H1 (cell line): ENCODE data around the gene PCDHGB7. TPM values are rescaled to one million over a fixed set of nuclear protein-coding genes. Genes with fewer than 3 reads are reported as not detected.

Source experiments
- CHD7 ChIP-seq: fragments of 300-600 bp; sonication (generic); IDR thresholded peaks from 2 replicates; pipeline ENCODE4 v1.7.1; 2012; ENCODE audit warnings: low read length, moderate library complexity, mild to moderate bottlenecking, inconsistent platforms; ENCODE audit not compliant: insufficient replicate concordance
- GABPA ChIP-seq: IDR thresholded peaks from 2 replicates; pipeline ENCODE4 v1.6.1; 2011; ENCODE audit warnings: mild to moderate bottlenecking, low read length, moderate library complexity, borderline replicate concordance; ENCODE audit not compliant: insufficient read depth
- HDAC6 ChIP-seq: IDR thresholded peaks from one replicate; pipeline ENCODE4 v1.7.1; 2012; ENCODE audit warnings: low read depth, mild to moderate bottlenecking, inconsistent platforms, low read length, moderate library complexity
- PHF8 ChIP-seq: fragments of 200-600 bp; sonication (generic); conservative IDR thresholded peaks from 2 replicates; pipeline ENCODE4 v1.7.1; 2012; ENCODE audit warnings: low read depth, mild to moderate bottlenecking, inconsistent platforms, low read length, moderate library complexity
- RXRA ChIP-seq: IDR thresholded peaks from 2 replicates; pipeline ENCODE4 v1.6.1; 2011; ENCODE audit warnings: low read depth, mild to moderate bottlenecking, low read length, moderate library complexity; ENCODE audit not compliant: insufficient read depth
- SIX5 ChIP-seq: IDR thresholded peaks from 2 replicates; pipeline ENCODE4 v1.6.1; 2011; ENCODE audit warnings: mild to moderate bottlenecking, low read depth, low read length
- USF2 ChIP-seq: IDR thresholded peaks from 2 replicates; pipeline ENCODE4 v1.6.1; 2011; ENCODE audit warnings: low read length, improper control_type of control experiment
- polyA plus RNA-seq, 7 experiments: library from polyadenylated mRNA; depleted of rRNA in 3 of 7; stranded (reverse) in 5 of 7; unstranded in 2 of 7; fragments of >200 nt in 5 of 7; fragments of 200-250 nt in 2 of 7; gene quantifications; 1 replicate in 5 of 7; 2 replicates in 1 of 7; 4 replicates in 1 of 7; pipeline versions ENCODE4 v1.2.1 to v1.2.3, GENCODE V29; 2011 to 2013; ENCODE audit warnings: missing spikeins in 2 of 7, mixed read lengths in 2 of 7
- total RNA-seq: library from RNA; stranded (reverse); fragmentation: NEBNext Ultra II Directional; extraction: Animal tissue kit (Norgen Biotek cat#: 25700); gene quantifications from 2 replicates; pipeline ENCODE4 v1.2.1, GENCODE V29; 2021

PCDHGB7 gene
- total and polyA plus RNA-seq, 2 of the 8 experiments (the other 6 are each of a cell fraction or from before 2014, with no cell fraction given): 4.1 to 9.5 TPM

- TF ChIP-seq CHD7: no peak
- TF ChIP-seq PHF8: no peak
- no peak for TF ChIP-seq RXRA
- no peak for TF ChIP-seq GABPA
- TF ChIP-seq SIX5: no peak
- TF ChIP-seq USF2: no peak
- TF ChIP-seq HDAC6: no peak
These were observed 34.8 kb upstream of the PCDHGB7 start, which contains the start of gene PCDHGA7 (continued) for GRCh38 chr5:141382469-141383294.
